Endothelial cell of umbilical vein (primary cell): ENCODE data around the gene TTLL11.

Source experiments
- EZH2 ChIP-seq: IDR thresholded peaks from 2 replicates; pipeline ENCODE4 v1.6.1; 2012; ENCODE audit warnings: borderline replicate concordance, low read depth, mild to moderate bottlenecking, moderate library complexity, low read length, inconsistent platforms; ENCODE audit not compliant: severe bottlenecking
- JUN ChIP-seq: IDR thresholded peaks from 2 replicates; pipeline ENCODE4 v1.6.1; 2011; ENCODE audit warnings: borderline replicate concordance, low read depth; ENCODE audit not compliant: insufficient read length, insufficient read depth
- MAX ChIP-seq: IDR thresholded peaks from 2 replicates; pipeline ENCODE4 v1.6.1; 2011; ENCODE audit not compliant: insufficient read depth, insufficient read length
- MYC ChIP-seq: IDR thresholded peaks from one replicate; pipeline ENCODE4 v1.6.1; 2011; ENCODE audit warnings: mild to moderate bottlenecking, low read depth, low read length
- POLR2A ChIP-seq: IDR thresholded peaks from 2 replicates; pipeline ENCODE4 v1.6.1; 2012; ENCODE audit warnings: low read depth, mild to moderate bottlenecking, control low read depth, low read length
- POLR2AphosphoS5 ChIP-seq: IDR thresholded peaks from 2 replicates; pipeline ENCODE4 v1.6.1; 2012; ENCODE audit warnings: low read depth, mild to moderate bottlenecking, control low read depth, low read length, moderate library complexity; ENCODE audit not compliant: insufficient read depth
- TF ChIP-seq, protein P1 (sequence below), 2 donors: IDR thresholded peaks; 1 replicate in 1 of 2; 2 replicates in 1 of 2; pipeline ENCODE4 v1.5.1; 2011; ENCODE audit warnings: low read length in 2 of 2, mild to moderate bottlenecking in 2 of 2, moderate library complexity in 2 of 2, control low read depth in 1 of 2, inconsistent platforms in 1 of 2, low read depth in 1 of 2; ENCODE audit not compliant: insufficient read depth in 1 of 2; ENCODE audit errors: extremely low read depth in 1 of 2

DNA sequence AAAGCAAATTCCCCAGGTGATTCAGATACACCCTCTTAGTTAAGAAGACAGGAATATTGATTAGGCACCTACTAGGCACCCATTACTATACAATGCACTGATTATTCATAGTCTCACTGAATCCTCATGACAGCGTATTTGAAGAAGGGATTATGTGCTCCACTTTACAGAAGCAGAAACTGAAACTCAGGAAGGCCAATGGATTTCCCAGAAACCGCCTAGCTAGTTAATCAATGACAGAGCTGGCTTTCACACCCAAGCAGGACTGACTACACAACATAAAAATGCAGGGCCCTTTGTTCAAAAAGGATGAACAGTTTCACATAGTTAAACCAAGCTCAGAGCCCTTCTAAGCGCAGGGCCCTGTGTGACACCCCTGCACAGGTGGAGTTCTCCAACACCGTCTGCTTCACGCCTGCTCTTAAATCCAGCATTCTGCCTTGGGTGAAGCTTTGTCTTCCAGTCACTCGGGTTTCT, 117.3 kb downstream of the TTLL11 start:
- TF ChIP-seq, protein P1, sequence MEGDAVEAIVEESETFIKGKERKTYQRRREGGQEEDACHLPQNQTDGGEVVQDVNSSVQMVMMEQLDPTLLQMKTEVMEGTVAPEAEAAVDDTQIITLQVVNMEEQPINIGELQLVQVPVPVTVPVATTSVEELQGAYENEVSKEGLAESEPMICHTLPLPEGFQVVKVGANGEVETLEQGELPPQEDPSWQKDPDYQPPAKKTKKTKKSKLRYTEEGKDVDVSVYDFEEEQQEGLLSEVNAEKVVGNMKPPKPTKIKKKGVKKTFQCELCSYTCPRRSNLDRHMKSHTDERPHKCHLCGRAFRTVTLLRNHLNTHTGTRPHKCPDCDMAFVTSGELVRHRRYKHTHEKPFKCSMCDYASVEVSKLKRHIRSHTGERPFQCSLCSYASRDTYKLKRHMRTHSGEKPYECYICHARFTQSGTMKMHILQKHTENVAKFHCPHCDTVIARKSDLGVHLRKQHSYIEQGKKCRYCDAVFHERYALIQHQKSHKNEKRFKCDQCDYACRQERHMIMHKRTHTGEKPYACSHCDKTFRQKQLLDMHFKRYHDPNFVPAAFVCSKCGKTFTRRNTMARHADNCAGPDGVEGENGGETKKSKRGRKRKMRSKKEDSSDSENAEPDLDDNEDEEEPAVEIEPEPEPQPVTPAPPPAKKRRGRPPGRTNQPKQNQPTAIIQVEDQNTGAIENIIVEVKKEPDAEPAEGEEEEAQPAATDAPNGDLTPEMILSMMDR (IDR thresholded peaks at IDR 0.05; ENCODE audit: extremely low read depth in 1 of 2, insufficient read depth in 1 of 2, low read depth in 1 of 2, low read length in 2 of 2), result no peak
- TF ChIP-seq POLR2AphosphoS5 (no peak), POLR2A (no peak), MYC (no peak), MAX (no peak), EZH2 (no peak), JUN (no peak)
